Naive thymus-derived CD4-positive, alpha-beta T cell (primary cell): Measurements from ENCODE around the gene DHRS13. TPM values are rescaled to one million over a fixed set of nuclear protein-coding genes. Genes with fewer than 3 reads are reported as not detected.

Source experiments
- ATAC-seq: fragments of 150-1000 bp; cut with Tn5 transposase; 2 replicates; pipeline ENCODE4 v1.10.0; 2021; ENCODE audit warnings: mild to moderate bottlenecking, moderate library complexity
- CTCF ChIA-PET: fragments of 350-600 bp; sonication (Branson Sonifier 250); formaldehyde crosslinking; loops from one replicate; lab custom pipeline; 2021; ENCODE audit warnings: antibody characterized with exemption; lab: Charles Lee
- POLR2A ChIA-PET: fragments of 350-600 bp; sonication (Branson Sonifier 250); formaldehyde crosslinking; loops from one replicate; lab custom pipeline; 2021; ENCODE audit warnings: antibody characterized with exemption, inconsistent platforms; lab: Charles Lee
- DNase-seq, 9 donors: peaks; one replicate each; pipeline versions ENCODE4 v3.0.0 to v3.0.0-alpha.2; 2020 to 2022; ENCODE audit warnings: mixed read lengths in 1 of 9
- H3K27ac ChIP-seq: one replicate; pipeline ENCODE4 v1.7.0; 2013; ENCODE audit warnings: mild to moderate bottlenecking, low read depth, low read length, moderate library complexity
- H3K27me3 ChIP-seq, 2 donors: one replicate each; pipeline ENCODE4 v1.7.0; 2013; ENCODE audit warnings: low read length in 2 of 2, mild to moderate bottlenecking in 2 of 2, moderate library complexity in 2 of 2; ENCODE audit not compliant: control insufficient read depth in 2 of 2, insufficient read depth in 2 of 2
- H3K36me3 ChIP-seq, 3 experiments: 1 replicate in 2 of 3; 2 replicates in 1 of 3; pipeline ENCODE4 v1.7.0; 2013; ENCODE audit warnings: low read length in 3 of 3, mild to moderate bottlenecking in 3 of 3, moderate library complexity in 1 of 3; ENCODE audit not compliant: insufficient read depth in 3 of 3, control insufficient read depth in 2 of 3
- H3K4me1 ChIP-seq, 2 donors: one replicate each; pipeline ENCODE4 v1.7.0; 2013; ENCODE audit warnings: low read length in 2 of 2, mild to moderate bottlenecking in 2 of 2, moderate library complexity in 1 of 2; ENCODE audit not compliant: control insufficient read depth in 2 of 2, insufficient read depth in 2 of 2
- H3K4me3 ChIP-seq: 2 replicates; pipeline ENCODE4 v1.7.0; 2013; ENCODE audit warnings: mild to moderate bottlenecking, low read length
- H3K9me3 ChIP-seq, 3 experiments: 1 replicate in 2 of 3; 2 replicates in 1 of 3; pipeline ENCODE4 v1.7.0; 2013; ENCODE audit warnings: low read length in 3 of 3; ENCODE audit not compliant: control insufficient read depth in 2 of 3
- H3K27ac Mint-ChIP-seq, 9 donors: one replicate each; pipeline ENCODE4 v1.8.0; 2020 to 2022; ENCODE audit warnings: mixed read lengths in 9 of 9, mild to moderate bottlenecking in 8 of 9, moderate library complexity in 5 of 9, inconsistent platforms in 2 of 9
- H3K27me3 Mint-ChIP-seq, 5 donors: one replicate each; pipeline ENCODE4 v1.8.0; 2021 to 2022; ENCODE audit warnings: mixed read lengths in 5 of 5, mild to moderate bottlenecking in 1 of 5
- H3K36me3 Mint-ChIP-seq, 5 donors: one replicate each; pipeline ENCODE4 v1.8.0; 2020 to 2022; ENCODE audit warnings: mixed read lengths in 5 of 5, mild to moderate bottlenecking in 3 of 5, inconsistent platforms in 1 of 5
- H3K4me1 Mint-ChIP-seq, 7 donors: one replicate each; pipeline ENCODE4 v1.8.0; 2020 to 2022; ENCODE audit warnings: mixed read lengths in 7 of 7, mild to moderate bottlenecking in 3 of 7, inconsistent platforms in 1 of 7
- H3K4me3 Mint-ChIP-seq, 10 donors: one replicate each; pipeline ENCODE4 v1.8.0; 2020 to 2022; ENCODE audit warnings: mild to moderate bottlenecking in 10 of 10, mixed read lengths in 10 of 10, moderate library complexity in 6 of 10, inconsistent platforms in 2 of 10
- H3K9me3 Mint-ChIP-seq, 11 donors: one replicate each; pipeline ENCODE4 v1.8.0; 2020 to 2022; ENCODE audit warnings: mixed read lengths in 11 of 11, mild to moderate bottlenecking in 4 of 11, inconsistent platforms in 1 of 11, moderate library complexity in 1 of 11
- intact Hi-C, 2 donors: fragments of 100-400 bp; cut with micrococcal nuclease; formaldehyde crosslinking; loops; one replicate each; pipeline ENCODE4 v1.15.1; 2023
- polyA plus RNA-seq, 2 donors: library from polyadenylated mRNA; unstranded; fragments of 300-500 nt; fragmentation: Illumina TruSeq; gene quantifications; one replicate each; pipeline ENCODE4 v1.2.3, GENCODE V29; 2021
- total RNA-seq, 6 experiments: library from RNA in 5 of 6; stranded (reverse) in 5 of 6; gene quantifications; 1 replicate in 5 of 6; 2 replicates in 1 of 6; pipeline ENCODE4 v1.2.3 and lab custom pipeline; 2021 to 2026

The DHRS13 gene
- total and polyA plus RNA-seq, 7 experiments from 2014 or later: 15.3 to 51.3 (median 29.9) TPM

DNA sequence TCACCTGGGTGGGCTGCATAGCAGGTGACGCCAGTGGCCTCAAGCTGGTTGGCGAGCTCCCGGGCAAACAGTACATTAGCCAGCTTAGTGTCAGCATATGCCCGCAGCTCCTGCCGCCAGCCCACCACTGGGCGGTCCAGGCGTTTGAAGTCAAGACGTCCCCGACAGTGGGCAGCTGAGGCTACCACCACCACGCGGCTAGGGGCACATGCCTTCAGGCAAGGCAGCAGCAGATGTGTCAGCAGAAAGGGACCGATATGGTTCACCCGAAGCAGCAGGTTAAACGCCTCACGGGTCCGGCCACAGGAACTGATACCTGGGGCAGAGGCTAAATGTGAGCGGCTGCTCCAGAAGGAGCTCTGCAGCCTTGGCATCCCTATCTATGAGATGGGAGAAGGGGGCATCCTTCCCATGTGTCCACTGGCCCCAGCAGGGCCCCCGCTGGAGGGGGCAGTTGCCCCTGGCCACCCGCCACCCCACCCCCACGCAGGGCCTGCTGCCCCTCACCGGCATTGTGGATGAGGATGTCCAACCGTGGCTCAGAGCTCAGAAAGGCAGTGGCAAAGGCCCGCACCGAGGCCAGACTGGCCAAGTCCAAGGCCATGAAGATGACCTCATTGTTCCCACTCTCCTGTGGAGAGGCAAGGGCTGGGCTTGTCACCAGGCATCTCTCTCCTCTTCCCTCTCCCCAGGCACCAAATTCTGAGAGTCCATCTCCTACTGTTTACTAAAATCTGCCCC, 1.7 kb downstream of the DHRS13 start:
- Mint-ChIP-seq H3K4me1 (peaks cover 19 to 61% (median 43%) of the 10 kb centered on the region in 7 donors), H3K4me3 (peak overlapping the region; percentile 85 to 98 (median 94)), H3K27me3 (no peaks in the 10 kb centered on the region), H3K9me3 (no peaks in the 10 kb centered on the region), H3K27ac (peak overlapping the region; percentile 81 to 96 (median 90)), H3K36me3 (peaks cover 0 to 28% (median 5%) of the 10 kb centered on the region in 5 donors)
- peak overlapping the region; percentile 87 for H3K27ac ChIP-seq
- H3K4me1 ChIP-seq: peaks cover 22 to 34% of the 10 kb centered on the region in 2 donors
- no peaks in the 10 kb centered on the region for H3K27me3 ChIP-seq
- ChIA-PET CTCF (interaction anchor here (0.6 to 4.2 kb wide), 4 partner anchors 49 to 138 kb away, joined by 3 to 30 read pairs (median 7); no protein-coding TSS in a partner anchor), POLR2A (interaction anchor here (0.6 to 12.7 kb wide), 11 partner anchors 9 to 182 kb away, joined by 3 to 183 read pairs (median 8); partner anchors contain the start of genes FAM222B, NEK8, PHF12 and RPL23A)
- H3K9me3 ChIP-seq: no peaks in the 10 kb centered on the region
- peaks cover 0 to 12% (median 0%) of the 10 kb centered on the region in 3 experiments for H3K36me3 ChIP-seq
- DNase-seq (no peak), ATAC-seq (no peak)
- intact Hi-C loops: loop anchor here (5.0 kb wide), 1 partner anchor 254 kb away; the partner anchor contains the start of gene BLTP2 (in 2 of the 2)
- peak overlapping the region; percentile 77 for H3K4me3 ChIP-seq

DNA sequence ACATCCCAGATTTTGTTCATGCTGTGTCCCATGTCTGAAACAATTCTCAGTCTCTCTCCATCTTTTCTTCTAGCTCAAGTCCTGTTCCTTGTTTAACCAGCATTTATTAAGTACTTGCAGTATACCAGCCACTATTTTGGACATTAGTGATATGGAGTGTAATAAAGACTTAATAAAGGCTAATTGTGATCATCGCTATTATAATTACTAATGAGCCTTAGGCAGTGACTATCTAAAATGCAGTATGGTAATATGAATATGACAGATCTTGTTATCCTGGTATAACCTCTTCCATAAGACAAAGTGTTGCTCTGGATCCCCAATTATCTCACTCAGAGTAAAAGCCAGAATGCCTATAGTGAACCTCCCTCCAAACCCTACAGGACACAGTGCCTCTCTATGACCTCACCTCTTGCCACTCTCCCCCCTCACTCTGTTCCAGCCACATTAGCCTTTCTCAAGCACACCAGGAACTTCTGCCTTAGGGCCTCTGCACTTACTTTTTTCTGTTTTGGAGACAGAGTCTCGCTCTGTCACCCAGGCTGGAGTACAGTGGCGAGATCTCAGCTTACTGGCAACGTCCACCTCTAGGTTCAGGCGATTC, 3.6 kb downstream of the DHRS13 start:
- peak overlapping the region; percentile 31 to 95 (median 68) for H3K27ac Mint-ChIP-seq
- DNase-seq (no peak), ATAC-seq (no peak)
- peaks cover 0 to 27% (median 5%) of the 10 kb centered on the region in 5 donors for H3K36me3 Mint-ChIP-seq
- no peaks in the 10 kb centered on the region for H3K9me3 ChIP-seq
- H3K27me3 ChIP-seq: no peaks in the 10 kb centered on the region
- intact Hi-C loops: loop anchor here in 1 of 2 donors (5.0 kb wide), 1 partner anchor 237 kb away; the partner anchor contains the start of genes SDF2 and SUPT6H
- peaks cover 32 to 39% of the 10 kb centered on the region in 2 donors for H3K4me1 ChIP-seq
- peaks cover 0 to 7% (median 0%) of the 10 kb centered on the region in 3 experiments for H3K36me3 ChIP-seq
- H3K4me1 Mint-ChIP-seq: peaks cover 21 to 68% (median 57%) of the 10 kb centered on the region in 7 donors
- ChIA-PET CTCF (interaction anchor here (1.3 to 1.8 kb wide), 3 partner anchors 9 to 173 kb away, joined by 4 to 7 read pairs (median 6); partner anchors contain the start of gene TLCD1), POLR2A (interaction anchor here (0.6 to 12.7 kb wide), 7 partner anchors 27 to 180 kb away, joined by 3 to 183 read pairs (median 4); partner anchors contain the start of genes FAM222B, PHF12 and RPL23A)
- H3K27ac ChIP-seq: no peak overlapping the region
- no peaks in the 10 kb centered on the region for H3K27me3 Mint-ChIP-seq
- H3K4me3 ChIP-seq: no peak overlapping the region
- no peaks in the 10 kb centered on the region for H3K9me3 Mint-ChIP-seq
- peak overlapping the region; percentile 2 to 69 (median 45) for H3K4me3 Mint-ChIP-seq

DNA sequence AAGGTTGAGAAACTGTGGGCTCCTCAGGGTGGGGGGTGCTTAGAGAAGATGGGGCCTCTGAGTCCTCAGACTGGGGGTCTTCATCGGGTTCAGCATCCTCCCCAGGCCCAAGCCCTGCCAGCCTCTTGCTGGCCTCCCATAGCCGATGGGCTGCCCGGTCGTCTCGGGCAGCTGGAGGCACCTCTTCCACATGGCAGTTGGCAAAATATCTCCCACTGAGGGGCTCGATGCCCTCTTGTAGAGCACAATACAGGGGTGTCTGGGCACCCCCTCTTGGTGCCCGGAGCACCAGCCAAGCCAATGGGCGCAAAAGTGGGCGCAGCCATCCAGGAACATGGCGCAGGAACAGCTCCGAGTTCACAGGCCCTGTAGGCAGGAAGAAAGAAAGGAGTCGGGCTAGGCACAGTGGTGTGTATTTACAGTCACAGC, 4.3 kb downstream of the DHRS13 start:
- Histone ChIP-seq H3K9me3 (no peaks in the 10 kb centered on the region), H3K4me1 (peaks cover 32 to 39% of the 10 kb centered on the region in 2 donors), H3K4me3 (no peak overlapping the region), H3K27ac (peak overlapping the region; percentile 96), H3K27me3 (no peaks in the 10 kb centered on the region), H3K36me3 (peaks cover 0 to 7% (median 0%) of the 10 kb centered on the region in 3 experiments)
- POLR2A ChIA-PET: interaction anchor here (0.6 to 12.7 kb wide), 15 partner anchors 12 to 182 kb away, joined by 3 to 183 read pairs (median 4); partner anchors contain the start of genes ERAL1, FAM222B, NEK8 and PHF12
- intact Hi-C loops: loop anchor here in 1 of 2 donors (5.0 kb wide), 1 partner anchor 236 kb away; the partner anchor contains the start of genes SDF2 and SUPT6H
- H3K36me3 Mint-ChIP-seq: peaks cover 0 to 27% (median 5%) of the 10 kb centered on the region in 5 donors
- H3K4me1 Mint-ChIP-seq: peaks cover 24 to 75% (median 60%) of the 10 kb centered on the region in 7 donors
- no peaks in the 10 kb centered on the region for H3K9me3 Mint-ChIP-seq
- peak overlapping the region in 8 of 9 donors; percentile 30 to 97 (median 63) for H3K27ac Mint-ChIP-seq
- ATAC-seq (no peak), DNase-seq (no peak)
- H3K4me3 Mint-ChIP-seq: peak overlapping the region in 6 of 10 donors; percentile 60 to 98 (median 97)
- no peaks in the 10 kb centered on the region for H3K27me3 Mint-ChIP-seq
- CTCF ChIA-PET: interaction anchor here (0.6 to 1.8 kb wide), 7 partner anchors 23 to 172 kb away, joined by 3 to 8 read pairs (median 5); partner anchors contain the start of gene TLCD1

DNA sequence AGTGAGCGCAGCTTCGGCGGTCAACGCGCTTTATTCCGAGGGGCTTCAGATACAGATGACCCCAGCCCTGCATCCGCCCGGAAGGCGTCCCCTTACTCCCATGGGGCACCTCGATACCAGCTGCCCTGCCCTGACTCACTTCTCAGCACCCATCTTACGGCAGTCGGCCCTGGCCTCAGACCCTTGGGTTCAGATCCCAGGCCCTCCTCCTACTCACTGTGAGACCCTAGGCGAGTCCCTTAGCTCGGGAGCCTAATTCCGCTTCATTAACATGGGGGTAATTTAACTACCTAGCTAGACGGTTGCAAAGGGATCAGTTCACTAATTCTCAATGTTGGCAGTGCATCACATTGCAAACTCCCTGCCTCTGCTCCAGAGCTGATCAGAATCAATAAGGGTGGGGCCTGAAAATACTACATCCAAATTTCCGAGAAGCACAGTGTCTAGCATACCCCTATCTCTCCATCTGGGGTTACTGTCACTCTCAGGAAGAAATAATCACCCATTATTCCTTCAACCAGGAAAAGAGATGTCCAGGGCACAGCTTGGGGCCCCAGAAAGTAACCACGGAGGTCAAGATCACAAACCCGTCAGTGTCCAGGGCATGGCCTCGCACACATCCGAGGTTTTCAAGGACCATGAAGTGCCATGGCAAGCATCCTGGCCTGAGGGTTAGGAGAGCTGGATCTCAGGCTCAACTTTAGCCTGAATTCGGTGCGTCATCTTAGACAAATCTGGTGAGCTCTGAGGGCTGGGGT, 4.9 kb downstream of the DHRS13 start:
- Mint-ChIP-seq H3K4me3 (peak overlapping the region; percentile 86 to 98 (median 96)), H3K27ac (peak overlapping the region; percentile 95 to 99 (median 96)), H3K4me1 (peaks cover 30 to 75% (median 61%) of the 10 kb centered on the region in 7 donors), H3K36me3 (peaks cover 0 to 31% (median 5%) of the 10 kb centered on the region in 5 donors), H3K9me3 (no peaks in the 10 kb centered on the region), H3K27me3 (no peaks in the 10 kb centered on the region)
- peak in 1 of 9 donors; percentile 24 for DNase-seq
- Histone ChIP-seq H3K4me1 (peaks cover 37 to 38% of the 10 kb centered on the region in 2 donors), H3K36me3 (peaks cover 0 to 7% (median 0%) of the 10 kb centered on the region in 3 experiments), H3K27me3 (no peaks in the 10 kb centered on the region), H3K9me3 (no peaks in the 10 kb centered on the region), H3K4me3 (peak overlapping the region; percentile 82), H3K27ac (peak overlapping the region; percentile 96)
- intact Hi-C loops: loop anchor here (1.0 to 5.0 kb wide), 8 partner anchors 27 to 236 kb away; partner anchors contain the start of genes FAM222B (in 1 of the 2), SDF2 (in 1 of the 2) and SUPT6H (in 1 of the 2)
- POLR2A ChIA-PET: interaction anchor here (0.6 to 12.7 kb wide), 20 partner anchors 11 to 591 kb away, joined by 3 to 183 read pairs (median 4); partner anchors contain the start of genes ERAL1, FAM222B, NEK8 and PHF12
- CTCF ChIA-PET: interaction anchor here (0.6 to 1.8 kb wide), 10 partner anchors 10 to 171 kb away, joined by 3 to 8 read pairs (median 4); partner anchors contain the start of genes NEK8 and TLCD1
- no peak for ATAC-seq

DNA sequence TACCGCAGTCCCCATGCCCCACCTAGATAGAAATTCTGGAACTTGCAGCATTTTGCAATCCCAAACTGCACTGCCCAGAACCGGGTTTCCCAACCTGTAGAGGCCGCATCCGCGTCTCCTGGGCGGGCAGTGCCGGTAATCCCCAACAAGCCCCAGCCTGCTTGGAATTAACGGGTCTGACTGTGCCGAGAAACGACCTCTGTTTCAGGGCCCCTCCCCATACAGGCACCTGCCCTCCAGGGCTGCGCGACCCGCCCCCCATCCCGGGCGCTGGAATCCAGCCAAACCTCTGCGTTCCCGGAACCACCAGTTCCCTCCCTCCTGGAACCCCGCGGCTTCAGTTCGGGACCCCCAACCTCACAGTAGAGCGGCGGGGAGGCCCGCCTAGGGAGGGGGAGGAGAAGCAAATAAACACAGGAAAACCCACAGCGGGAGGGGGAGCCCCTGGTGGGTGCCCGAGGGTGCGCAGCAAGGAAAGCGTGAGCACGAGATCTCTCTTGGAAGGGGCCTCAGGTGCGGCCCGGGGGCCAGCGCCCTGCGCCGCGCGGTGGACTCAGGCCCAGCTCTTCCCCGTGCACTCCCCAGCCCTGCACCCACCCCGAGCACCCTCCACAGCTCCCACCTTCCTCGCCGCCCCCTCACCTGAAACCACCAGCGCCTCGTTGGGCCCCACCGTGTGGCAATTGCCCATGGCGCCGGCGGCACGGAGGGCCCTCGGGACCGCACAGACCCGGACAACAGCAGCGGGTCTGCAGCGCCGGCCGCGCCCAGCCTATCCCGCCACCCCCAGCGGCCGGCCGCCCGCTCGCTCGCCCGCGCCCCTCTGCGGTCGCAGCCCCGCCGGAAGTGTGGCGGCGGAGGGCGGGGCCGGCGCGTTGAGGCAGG, 5.8 kb downstream of the DHRS13 start, which contains the start of gene FLOT2:
TSS of gene FLOT2 (minus strand) at position 850 of the 885 bp plus-strand sequence. CDS start at position 691, 159 bp downstream.
- H3K9me3 Mint-ChIP-seq: no peaks in the 10 kb centered on the region
- peaks cover 0 to 7% (median 0%) of the 10 kb centered on the region in 3 experiments for H3K36me3 ChIP-seq
- CTCF ChIA-PET: interaction anchor here (0.9 to 1.8 kb wide), 7 partner anchors 11 to 171 kb away, joined by 3 to 8 read pairs (median 5); partner anchors contain the start of genes NEK8 and TLCD1
- peaks cover 43 to 45% of the 10 kb centered on the region in 2 donors for H3K4me1 ChIP-seq
- DNase-seq (peak; percentile 41 to 77 (median 76)), ATAC-seq (peak; percentile 84)
- H3K4me3 Mint-ChIP-seq: peak within 1 kb of the TSS; percentile 86 to 98 (median 96)
- intact Hi-C loops: loop anchor here (1.0 to 5.0 kb wide), 8 partner anchors 26 to 235 kb away; partner anchors contain the start of genes FAM222B (in 1 of the 2), SDF2 (in 1 of the 2) and SUPT6H (in 1 of the 2)
- peaks cover 32 to 80% (median 64%) of the 10 kb centered on the region in 7 donors for H3K4me1 Mint-ChIP-seq
- H3K36me3 Mint-ChIP-seq: peaks cover 0 to 35% (median 4%) of the 10 kb centered on the region in 5 donors
- H3K27me3 ChIP-seq: no peaks in the 10 kb centered on the region
- peak within 1 kb of the TSS; percentile 96 for H3K27ac ChIP-seq
- POLR2A ChIA-PET: interaction anchor here (0.6 to 12.7 kb wide), 21 partner anchors 10 to 592 kb away, joined by 3 to 183 read pairs (median 4); partner anchors contain the start of genes ERAL1, FAM222B, NEK8 and PHF12
- H3K9me3 ChIP-seq: no peaks in the 10 kb centered on the region
- H3K27me3 Mint-ChIP-seq: no peaks in the 10 kb centered on the region
- H3K4me3 ChIP-seq: peak within 1 kb of the TSS; percentile 82
- peak within 1 kb of the TSS; percentile 95 to 99 (median 97) for H3K27ac Mint-ChIP-seq
